Measurements from ENCODE around the gene NUP210L. TPM values are rescaled to one million over a fixed set of nuclear protein-coding genes. Genes with fewer than 3 reads are reported as not detected.

Gene NUP210L
- total and polyA plus RNA-seq, 9 of the 15 experiments (the other 6 are each of a cell fraction or from before 2014, with no cell fraction given), result 0.01 to 0.04 TPM; not detected in 7

DNA sequence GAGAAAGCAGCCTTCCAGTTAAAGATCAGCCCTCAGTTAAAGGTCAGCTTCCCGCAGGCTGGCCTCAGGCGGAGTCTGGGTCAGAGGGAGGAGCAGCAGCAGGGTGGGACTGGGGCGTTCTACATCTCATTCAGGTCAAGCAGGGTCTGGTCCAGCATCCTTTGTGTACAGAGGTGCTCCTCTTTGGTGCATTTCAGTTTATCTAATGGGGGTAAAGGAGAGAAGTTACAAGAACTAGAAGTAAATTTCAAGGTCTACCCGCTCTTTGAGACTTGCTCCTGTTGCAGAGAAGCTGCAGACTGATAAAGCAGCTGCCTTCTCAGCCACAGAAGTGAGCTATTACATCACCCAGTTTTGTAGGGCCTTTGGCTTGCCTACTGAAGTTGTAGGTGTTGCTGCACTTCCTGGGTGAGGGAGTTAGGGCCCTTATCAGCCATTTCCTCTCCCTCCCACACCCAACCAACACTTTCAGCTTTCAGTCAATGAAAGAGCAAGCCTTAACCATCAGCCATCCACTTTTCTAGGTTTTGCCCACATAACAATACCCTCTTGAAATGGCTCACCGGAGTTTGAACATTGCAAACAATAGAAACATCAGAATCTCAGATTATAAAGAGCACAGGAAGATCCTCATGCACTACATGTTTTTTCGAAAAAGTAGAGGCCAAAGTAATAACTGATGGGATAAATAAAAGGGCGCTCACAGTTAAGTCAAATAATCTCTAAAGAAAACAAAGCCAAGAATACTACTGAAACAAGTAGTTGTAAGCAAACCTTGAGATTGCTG is 2.8 kb upstream of the NUP210L start (continued):
- no peak; the same call in 1 of the 2 replicates for TF ChIP-seq GTF2E2 (tag; IDR thresholded peaks at IDR 0.05)
- no peak for TF ChIP-seq POLR3G (IDR thresholded peaks at IDR 0.05; ENCODE audit: extremely low read depth, insufficient read length, insufficient replicate concordance)
- TF ChIP-seq ZNF197 (CRISPR knock-in tag; IDR thresholded peaks at IDR 0.05; ENCODE audit: low read depth), result peak; percentile 45; the same call in 1 of the 2 replicates
- TF ChIP-seq EP400 (IDR thresholded peaks at IDR 0.05), result peak; percentile 88
- TF ChIP-seq OTX1 (CRISPR knock-in tag; IDR thresholded peaks at IDR 0.05), result peak; percentile 36; the same call in 1 of the 2 replicates
- TF ChIP-seq, protein P1, sequence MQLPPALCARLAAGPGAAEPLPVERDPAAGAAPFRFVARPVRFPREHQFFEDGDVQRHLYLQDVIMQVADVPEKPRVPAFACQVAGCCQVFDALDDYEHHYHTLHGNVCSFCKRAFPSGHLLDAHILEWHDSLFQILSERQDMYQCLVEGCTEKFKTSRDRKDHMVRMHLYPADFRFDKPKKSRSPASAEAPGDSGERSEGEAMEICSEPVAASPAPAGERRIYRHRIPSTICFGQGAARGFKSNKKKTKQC (CRISPR knock-in tag; IDR thresholded peaks at IDR 0.05), result no peak
- TF ChIP-seq ZNF184 (CRISPR knock-in tag; IDR thresholded peaks at IDR 0.05), result no peak
- TF ChIP-seq U2AF1 (optimal IDR thresholded peaks at IDR 0.05; ENCODE audit: low read depth, low read length), result no peak
- no peak for TF ChIP-seq ZNF830 (CRISPR knock-in tag; IDR thresholded peaks at IDR 0.05)
- peak in 1 of 2 experiments; percentile 71; a peak in 2 of 4 replicates for TF ChIP-seq KDM1A (IDR thresholded peaks at IDR 0.05)
- TF ChIP-seq, protein P2, sequence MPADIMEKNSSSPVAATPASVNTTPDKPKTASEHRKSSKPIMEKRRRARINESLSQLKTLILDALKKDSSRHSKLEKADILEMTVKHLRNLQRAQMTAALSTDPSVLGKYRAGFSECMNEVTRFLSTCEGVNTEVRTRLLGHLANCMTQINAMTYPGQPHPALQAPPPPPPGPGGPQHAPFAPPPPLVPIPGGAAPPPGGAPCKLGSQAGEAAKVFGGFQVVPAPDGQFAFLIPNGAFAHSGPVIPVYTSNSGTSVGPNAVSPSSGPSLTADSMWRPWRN (IDR thresholded peaks at IDR 0.05; ENCODE audit: low read depth), result peak; percentile 71
- no peak for TF ChIP-seq SAFB2 (IDR thresholded peaks at IDR 0.05; ENCODE audit: borderline replicate concordance, low read depth, low read length, severe bottlenecking)
- TF ChIP-seq SRF (CRISPR knock-in tag; IDR thresholded peaks at IDR 0.05), result 0 out of 4 replicates have a peak, but pooled peaks of 1 of the 2 experiments have one; percentile 2
- no peak for TF ChIP-seq DACH1 (IDR thresholded peaks at IDR 0.05; ENCODE audit: partially characterized antibody)
- no peak for TF ChIP-seq PHB (CRISPR knock-in tag; IDR thresholded peaks at IDR 0.05)
- TF ChIP-seq CAMTA2 (CRISPR knock-in tag; conservative IDR thresholded peaks at IDR 0.05), result no peak
- TF ChIP-seq, protein P3, sequence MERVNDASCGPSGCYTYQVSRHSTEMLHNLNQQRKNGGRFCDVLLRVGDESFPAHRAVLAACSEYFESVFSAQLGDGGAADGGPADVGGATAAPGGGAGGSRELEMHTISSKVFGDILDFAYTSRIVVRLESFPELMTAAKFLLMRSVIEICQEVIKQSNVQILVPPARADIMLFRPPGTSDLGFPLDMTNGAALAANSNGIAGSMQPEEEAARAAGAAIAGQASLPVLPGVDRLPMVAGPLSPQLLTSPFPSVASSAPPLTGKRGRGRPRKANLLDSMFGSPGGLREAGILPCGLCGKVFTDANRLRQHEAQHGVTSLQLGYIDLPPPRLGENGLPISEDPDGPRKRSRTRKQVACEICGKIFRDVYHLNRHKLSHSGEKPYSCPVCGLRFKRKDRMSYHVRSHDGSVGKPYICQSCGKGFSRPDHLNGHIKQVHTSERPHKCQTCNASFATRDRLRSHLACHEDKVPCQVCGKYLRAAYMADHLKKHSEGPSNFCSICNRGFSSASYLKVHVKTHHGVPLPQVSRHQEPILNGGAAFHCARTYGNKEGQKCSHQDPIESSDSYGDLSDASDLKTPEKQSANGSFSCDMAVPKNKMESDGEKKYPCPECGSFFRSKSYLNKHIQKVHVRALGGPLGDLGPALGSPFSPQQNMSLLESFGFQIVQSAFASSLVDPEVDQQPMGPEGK (CRISPR knock-in tag; IDR thresholded peaks at IDR 0.05; ENCODE audit: borderline replicate concordance), result no peak
- TF ChIP-seq, protein P4, sequence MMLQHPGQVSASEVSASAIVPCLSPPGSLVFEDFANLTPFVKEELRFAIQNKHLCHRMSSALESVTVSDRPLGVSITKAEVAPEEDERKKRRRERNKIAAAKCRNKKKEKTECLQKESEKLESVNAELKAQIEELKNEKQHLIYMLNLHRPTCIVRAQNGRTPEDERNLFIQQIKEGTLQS (IDR thresholded peaks at IDR 0.05), result peak; percentile 99
- TF ChIP-seq, protein P4 (CRISPR knock-in tag; conservative IDR thresholded peaks at IDR 0.05), result peak; percentile 87; the same call in 1 of the 2 replicates
- TF ChIP-seq RFX1 (IDR thresholded peaks at IDR 0.05), result no peak
- TF ChIP-seq SAFB (IDR thresholded peaks at IDR 0.05; ENCODE audit: borderline replicate concordance, low read depth, low read length), result no peak
- peak; percentile 49 for TF ChIP-seq SUPT5H (IDR thresholded peaks at IDR 0.05)
- peak; percentile 93 for TF ChIP-seq JUND (IDR thresholded peaks at IDR 0.05; ENCODE audit: borderline replicate concordance, low read depth, low read length)
- peak; percentile 92; the same call in 2 of the 3 replicates for TF ChIP-seq JUND (tag; IDR thresholded peaks at IDR 0.05; ENCODE audit: borderline replicate concordance, low read depth, low read length)
- no peak for TF ChIP-seq NR4A1 (CRISPR knock-in tag; IDR thresholded peaks at IDR 0.05)
- no peak; the same call in 1 of the 2 replicates for TF ChIP-seq NR4A1 (tag; IDR thresholded peaks at IDR 0.05)

Data from K562 (cell line).